HepG2 (cell line): Measurements from ENCODE around the gene ZDHHC7. TPM values are rescaled to one million over a fixed set of nuclear protein-coding genes. Genes with fewer than 3 reads are reported as not detected.
"Not testable (repeated sequence)": the region's sequence is repeated elsewhere in the genome, so short reads cannot be mapped to it uniquely, and the experiment has no call there.

ENCODE experiments used
- ATAC-seq: fragments of 200-7000 bp; cut with Tn5 transposase; 3 replicates; pipeline ENCODE4 v1.9.1; 2020; ENCODE audit warnings: mild to moderate bottlenecking, moderate library complexity
- BruUV-seq: library from RNA; stranded (reverse); fragments of 400-500 nt; replicated peaks from 2 replicates; lab custom pipeline; 2021; lab: Mats Ljungman, UMichigan
- CTCF ChIA-PET: fragments of 300-600 bp; formaldehyde crosslinking; extraction: SDS; loops from one replicate; lab custom pipeline; 2021; ENCODE audit warnings: low total read pairs, inconsistent platforms, low intra/inter-chr PET ratio; lab: Yijun Ruan, JAX
- POLR2A ChIA-PET: fragments of 350-600 bp; sonication (Branson Sonifier 250); formaldehyde crosslinking; loops from one replicate; lab custom pipeline; 2020; ENCODE audit warnings: antibody characterized with exemption, inconsistent platforms; lab: Yijun Ruan, JAX
- DNase-seq: peaks from one replicate; pipeline ENCODE4 v3.0.0-alpha.2; 2015; ENCODE audit warnings: low spot score
- FAIRE-seq: peaks from 3 replicates; lab custom pipeline; 2011; peaks lifted over from hg19 to GRCh38; lab: Jason Lieb, UNC
- H2AFZ ChIP-seq: one replicate; pipeline ENCODE4 v1.6.1; 2011; ENCODE audit warnings: low read length, inconsistent platforms
- H3K27ac ChIP-seq: fragments of 300-600 bp; 3 replicates; pipeline ENCODE4 v1.8.0; 2011; ENCODE audit warnings: mixed run types, mild to moderate bottlenecking, mixed read lengths, low read length, inconsistent platforms; ENCODE audit not compliant: insufficient read depth; ENCODE audit errors: extremely low read length
- H3K27me3 ChIP-seq, 2 experiments: fragments of 200-600 bp in 1 of 2; 2 replicates in 1 of 2; 3 replicates in 1 of 2; pipeline versions ENCODE4 v1.6.0 to v1.8.0; 2011; ENCODE audit warnings: low read length in 2 of 2, mild to moderate bottlenecking in 2 of 2, moderate library complexity in 2 of 2, inconsistent platforms in 1 of 2; ENCODE audit not compliant: insufficient read depth in 2 of 2, control insufficient read depth in 1 of 2
- H3K36me3 ChIP-seq, 2 experiments: fragments of 200-600 bp in 1 of 2; replicated peaks in 1 of 2; 2 replicates in 1 of 2; 3 replicates in 1 of 2; pipeline versions ENCODE4 v1.5.1 to v1.8.0; 2011; ENCODE audit warnings: low read length in 2 of 2, inconsistent platforms in 1 of 2; ENCODE audit not compliant: insufficient read depth in 2 of 2, control insufficient read depth in 1 of 2
- H3K4me1 ChIP-seq: 2 replicates; pipeline ENCODE4 v1.5.1; 2012; ENCODE audit warnings: low read length, inconsistent platforms; ENCODE audit not compliant: insufficient read depth
- H3K4me2 ChIP-seq: 2 replicates; pipeline ENCODE4 v1.6.0; 2011; ENCODE audit warnings: low read depth, low read length, inconsistent platforms
- H3K4me3 ChIP-seq, 3 experiments: fragments of 200-600 bp in 1 of 3; sonication (generic), shearing (Covaris generic) in 1 of 3; replicated peaks in 1 of 3; 2 replicates each; pipeline ENCODE4 v1.5.1; 2011 to 2016; ENCODE audit warnings: low read length in 3 of 3, inconsistent platforms in 2 of 3, low read depth in 2 of 3, mild to moderate bottlenecking in 2 of 3, control low read depth in 1 of 3, mixed read lengths in 1 of 3; ENCODE audit not compliant: insufficient read depth in 1 of 3
- H3K79me2 ChIP-seq: one replicate; pipeline ENCODE4 v1.6.1; 2011; ENCODE audit warnings: low read length, inconsistent platforms; ENCODE audit not compliant: insufficient read depth
- H3K9ac ChIP-seq: 2 replicates; pipeline ENCODE4 v1.6.0; 2011; ENCODE audit warnings: mild to moderate bottlenecking, low read depth, low read length, inconsistent platforms; ENCODE audit not compliant: insufficient read depth
- H3K9me3 ChIP-seq: 2 replicates; pipeline ENCODE4 v1.5.1; 2012; ENCODE audit warnings: mild to moderate bottlenecking, low read length
- H4K20me1 ChIP-seq: 2 replicates; pipeline ENCODE4 v1.6.0; 2011; ENCODE audit warnings: inconsistent platforms, mild to moderate bottlenecking, low read length, moderate library complexity; ENCODE audit not compliant: insufficient read depth
- AKAP8 ChIP-seq: sonication (generic); formaldehyde crosslinking; IDR thresholded peaks from 2 replicates; pipeline ENCODE4 v1.5.1; 2020; ENCODE audit warnings: mild to moderate bottlenecking, missing genetic modification reagents
- ISX ChIP-seq: sonication (generic); formaldehyde crosslinking; conservative IDR thresholded peaks from 2 replicates; pipeline ENCODE4 v1.5.0; 2020; ENCODE audit warnings: missing genetic modification reagents
- PAX8 ChIP-seq: sonication (generic); formaldehyde crosslinking; IDR thresholded peaks from 2 replicates; pipeline ENCODE4 v1.8.0; 2022; ENCODE audit warnings: mild to moderate bottlenecking, missing genetic modification reagents, borderline replicate concordance
- SMYD3 ChIP-seq: sonication (generic); formaldehyde crosslinking; IDR thresholded peaks from 2 replicates; pipeline ENCODE4 v1.8.1; 2023; ENCODE audit warnings: mild to moderate bottlenecking, missing genetic modification reagents
- ZNF629 ChIP-seq: sonication (generic); formaldehyde crosslinking; conservative IDR thresholded peaks from 2 replicates; pipeline ENCODE4 v1.5.0; 2020; ENCODE audit warnings: missing genetic modification reagents
- ZNF687 ChIP-seq: sonication (generic); formaldehyde crosslinking; IDR thresholded peaks from 2 replicates; pipeline ENCODE4 v1.5.1; 2020; ENCODE audit warnings: mild to moderate bottlenecking, missing genetic modification reagents, moderate library complexity
- WGBS: methylation state at CpG from one replicate; pipeline ENCODE4 v1.1.6; 2017; ENCODE audit warnings: low lambda C conversion rate; 5-methylcytosine and 5-hydroxymethylcytosine counted together
- in situ Hi-C: cut with HindIII; loops from 2 replicates; pipeline ENCODE4 v1.10.0; 2017; ENCODE audit warnings: low pct_unique_long_range_greater_than_20kb; ENCODE audit not compliant: extremely low pct_ligation_motif_present
- intact Hi-C: fragments of 100-400 bp; cut with micrococcal nuclease; formaldehyde crosslinking; loops from one replicate; pipeline ENCODE4 v1.10.0; 2022; ENCODE audit not compliant: unreplicated experiment
- polyA plus RNA-seq, 8 experiments: library from polyadenylated mRNA; depleted of rRNA in 3 of 8; stranded (reverse) in 7 of 8; unstranded in 1 of 8; fragments of >200 nt; fragmentation: Illumina TruSeq in 4 of 8; extraction: Trizol in 4 of 8; gene quantifications; 2 replicates each; pipeline versions ENCODE4 v1.2.1 to v1.2.3, GENCODE V29; 2011 to 2016; ENCODE audit warnings: low read depth in 4 of 8, missing spikeins in 1 of 8, mixed read lengths in 1 of 8; ENCODE audit not compliant: insufficient read depth in 1 of 8
- total RNA-seq, 5 experiments: library from RNA; depleted of rRNA; stranded (reverse); fragments of >200 nt; fragmentation: Illumina TruSeq; extraction: Trizol; gene quantifications; 2 replicates each; pipeline ENCODE4 v1.2.3, GENCODE V29; 2016; ENCODE audit warnings: low read depth in 1 of 5
- TF ChIP-seq, protein P1 (sequence below): sonication (generic); formaldehyde crosslinking; conservative IDR thresholded peaks from 2 replicates; pipeline ENCODE4 v1.4.0; 2020; ENCODE audit warnings: missing genetic modification reagents

Gene ZDHHC7
- total and polyA plus RNA-seq, 2 of the 13 experiments (the other 11 are each of a cell fraction or from before 2014, with no cell fraction given) = 46.8 to 67.6 TPM

- Histone ChIP-seq H3K9me3 (no peaks in the 10 kb centered on the region), H3K4me3 (no peak overlapping the region), H2AFZ (no peak overlapping the region), H3K4me1 (0 out of 2 replicates have a peak, but pooled peaks cover 4% of the 10 kb centered on the region), H4K20me1 (no peaks in the 10 kb centered on the region; the same call in 1 of the 2 replicates), H3K27ac (no peak overlapping the region), H3K36me3 (no peaks in the 10 kb centered on the region), H3K9ac (no peak overlapping the region), H3K4me2 (no peak overlapping the region), H3K27me3 (peaks cover 5 to 38% of the 10 kb centered on the region in 2 experiments; a peak in 4 of 5 replicates), H3K79me2 (no peaks in the 10 kb centered on the region)
- POLR2A ChIA-PET = no interaction called here
- in situ Hi-C loops = no loop called here
- 50% methylated on average over 24 of the region's 41 CpGs for WGBS
- CTCF ChIA-PET = no interaction called here
- no peak for DNase-seq
- intact Hi-C loops = no loop called here
- TF ChIP-seq ISX (CRISPR knock-in tag) (no peak), SMYD3 (CRISPR knock-in tag) (no peak), AKAP8 (CRISPR knock-in tag) (no peak), ZNF629 (CRISPR knock-in tag) (no peak), ZNF687 (CRISPR knock-in tag) (peak; percentile 32), PAX8 (no peak)
- TF ChIP-seq, protein P1, sequence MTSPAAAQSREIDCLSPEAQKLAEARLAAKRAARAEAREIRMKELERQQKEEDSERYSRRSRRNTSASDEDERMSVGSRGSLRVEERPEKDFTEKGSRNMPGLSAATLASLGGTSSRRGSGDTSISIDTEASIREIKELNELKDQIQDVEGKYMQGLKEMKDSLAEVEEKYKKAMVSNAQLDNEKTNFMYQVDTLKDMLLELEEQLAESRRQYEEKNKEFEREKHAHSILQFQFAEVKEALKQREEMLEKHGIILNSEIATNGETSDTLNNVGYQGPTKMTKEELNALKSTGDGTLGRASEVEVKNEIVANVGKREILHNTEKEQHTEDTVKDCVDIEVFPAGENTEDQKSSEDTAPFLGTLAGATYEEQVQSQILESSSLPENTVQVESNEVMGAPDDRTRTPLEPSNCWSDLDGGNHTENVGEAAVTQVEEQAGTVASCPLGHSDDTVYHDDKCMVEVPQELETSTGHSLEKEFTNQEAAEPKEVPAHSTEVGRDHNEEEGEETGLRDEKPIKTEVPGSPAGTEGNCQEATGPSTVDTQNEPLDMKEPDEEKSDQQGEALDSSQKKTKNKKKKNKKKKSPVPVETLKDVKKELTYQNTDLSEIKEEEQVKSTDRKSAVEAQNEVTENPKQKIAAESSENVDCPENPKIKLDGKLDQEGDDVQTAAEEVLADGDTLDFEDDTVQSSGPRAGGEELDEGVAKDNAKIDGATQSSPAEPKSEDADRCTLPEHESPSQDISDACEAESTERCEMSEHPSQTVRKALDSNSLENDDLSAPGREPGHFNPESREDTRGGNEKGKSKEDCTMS (CRISPR knock-in tag) = no peak
- FAIRE-seq = no peak
- peak; percentile 29 for ATAC-seq
- BruUV-seq = no TSS peak
These were observed 70.4 kb downstream of the ZDHHC7 start for GRCh38 chr16:84940670-84941551.

- H3K9me3 ChIP-seq, DNase-seq, BruUV-seq, in situ Hi-C loops, H3K4me2 ChIP-seq, POLR2A ChIA-PET, H3K4me3 ChIP-seq, H3K27ac ChIP-seq, intact Hi-C loops, FAIRE-seq, H4K20me1 ChIP-seq, CTCF ChIA-PET, H3K36me3 ChIP-seq, H2AFZ ChIP-seq, H3K79me2 ChIP-seq, H3K9ac ChIP-seq, ATAC-seq: not testable (repeated sequence)
- peaks cover 16% of the 10 kb centered on the region for H3K4me1 ChIP-seq
- 24% methylated on average over 6 of the region's 6 CpGs for WGBS
- H3K27me3 ChIP-seq = peaks cover 5 to 46% of the 10 kb centered on the region in 2 experiments; a peak in 4 of 5 replicates
These were observed 72.7 kb downstream of the ZDHHC7 start for GRCh38 chr16:84938616-84939015.
